ENCODE results near the gene CALHM1.
"Not testable (repeated sequence)": the region's sequence is repeated elsewhere in the genome, so short reads cannot be mapped to it uniquely, and the experiment has no call there.

Gene CALHM1

GRCh38 chr10:103427866-103428265 is 30.8 kb downstream of the CALHM1 start:
- DNase-seq, result no peak

GRCh38 chr10:103423748-103424147 is 35.0 kb downstream of the CALHM1 start:
- no peak for DNase-seq

GRCh38 chr10:103419101-103419500 is 39.6 kb downstream of the CALHM1 start:
- no peak for DNase-seq

GRCh38 chr10:103417601-103418000 is 41.1 kb downstream of the CALHM1 start:
- no peak for DNase-seq

- not testable (repeated sequence) for DNase-seq
These were observed 41.6 kb downstream of the CALHM1 start for GRCh38 chr10:103417148-103417469.

GRCh38 chr10:103416436-103417147 is 42.1 kb downstream of the CALHM1 start:
- DNase-seq, result peak; percentile 18

- DNase-seq, result no peak
These were observed 43.1 kb downstream of the CALHM1 start for GRCh38 chr10:103415581-103415980.

GRCh38 chr10:103413564-103413963 is 45.1 kb downstream of the CALHM1 start:
- DNase-seq, result no peak
